Thyroid gland (tissue), 4 donors: ENCODE data around the gene PLAGL2. TPM values are rescaled to one million over a fixed set of nuclear protein-coding genes. Genes with fewer than 3 reads are reported as not detected.
A peak's percentile ranks its signal among the peaks of the same experiment; 100 is the strongest.
"Not testable (repeated sequence)": the region's sequence is repeated elsewhere in the genome, so short reads cannot be mapped to it uniquely, and the experiment has no call there.

Experiments
- DNase-seq, 2 donors: peaks; one replicate each; pipeline ENCODE4 v3.0.0-alpha.2; 2019
- H3K27ac ChIP-seq, 3 donors: fragments of 200-600 bp; sonication (generic); 1 replicate in 2 of 3; 2 replicates in 1 of 3; pipeline ENCODE4 v1.5.1; 2016 to 2019; ENCODE audit warnings: mild to moderate bottlenecking in 1 of 3, moderate library complexity in 1 of 3
- H3K27me3 ChIP-seq: fragments of 200-600 bp; sonication (generic); one replicate; pipeline ENCODE4 v1.5.1; 2019
- H3K36me3 ChIP-seq, 2 donors: fragments of 200-600 bp; sonication (generic); one replicate each; pipeline ENCODE4 v1.5.1; 2016 to 2019
- H3K4me1 ChIP-seq, 2 donors: fragments of 200-600 bp; sonication (generic); one replicate each; pipeline ENCODE4 v1.5.1; 2017 to 2019
- H3K4me3 ChIP-seq, 3 donors: fragments of 200-600 bp; sonication (generic); replicated peaks in 1 of 3; 1 replicate in 2 of 3; 2 replicates in 1 of 3; pipeline ENCODE4 v1.5.1; 2016; ENCODE audit warnings: mild to moderate bottlenecking in 1 of 3
- H3K9me3 ChIP-seq: fragments of 200-600 bp; sonication (generic); one replicate; pipeline ENCODE4 v1.5.1; 2017
- CTCF ChIP-seq, 6 experiments: fragments of 200-600 bp in 3 of 6; fragments of 450-650 bp in 3 of 6; sonication (generic) in 3 of 6; IDR thresholded peaks; one replicate each; pipeline ENCODE4 v1.5.1; 2016 to 2019; ENCODE audit warnings: antibody characterized with exemption in 6 of 6, mild to moderate bottlenecking in 2 of 6, inconsistent platforms in 1 of 6, moderate library complexity in 1 of 6
- POLR2A ChIP-seq, 2 donors: fragments of 450-650 bp; IDR thresholded peaks; one replicate each; pipeline ENCODE4 v1.6.1; 2017; ENCODE audit warnings: antibody characterized with exemption in 2 of 2, mild to moderate bottlenecking in 2 of 2, moderate library complexity in 1 of 2
- WGBS, 2 donors: methylation state at CpG; one replicate each; pipeline ENCODE4 v1.1.5; 2017; 5-methylcytosine and 5-hydroxymethylcytosine counted together
- intact Hi-C: fragments of 100-400 bp; cut with DNase I; formaldehyde crosslinking; loops from one replicate; pipeline ENCODE4 v1.15.1; 2023
- total RNA-seq, 4 donors: library from RNA; depleted of rRNA; stranded (reverse); fragments of >200 nt; gene quantifications; one replicate each; pipeline ENCODE4 v1.2.3, GENCODE V29; 2016

PLAGL2 gene
- total RNA-seq, 4 donors from 2014 or later: 6.5 to 11.7 (median 7.3) TPM

GRCh38 chr20:32179934-32180333 is 27.6 kb downstream of the PLAGL2 start:
- no peak for DNase-seq
- Histone ChIP-seq H3K36me3 (no peaks in the 10 kb centered on the region), H3K4me1 (no peaks in the 10 kb centered on the region), H3K27me3 (no peaks in the 10 kb centered on the region), H3K9me3 (no peaks in the 10 kb centered on the region), H3K27ac (no peak overlapping the region), H3K4me3 (no peak overlapping the region)
- WGBS, 2 donors: 92 to 97% methylated on average over 4 of the region's 4 CpGs
- intact Hi-C loops: no loop called here
- TF ChIP-seq POLR2A (IDR thresholded peaks at IDR 0.05) (no peak), CTCF (IDR thresholded peaks at IDR 0.05) (no peak)

- Histone ChIP-seq H3K4me1 (no peaks in the 10 kb centered on the region), H3K4me3 (no peak overlapping the region), H3K27ac (no peak overlapping the region), H3K27me3 (no peaks in the 10 kb centered on the region), H3K9me3 (no peaks in the 10 kb centered on the region), H3K36me3 (no peaks in the 10 kb centered on the region)
- intact Hi-C loops: no loop called here
- WGBS, 2 donors: 91 to 95% methylated on average over 2 of the region's 2 CpGs
- DNase-seq: no peak
- no peak for TF ChIP-seq CTCF (IDR thresholded peaks at IDR 0.05)
- TF ChIP-seq POLR2A (IDR thresholded peaks at IDR 0.05): no peak
These were observed 28.0 kb downstream of the PLAGL2 start for GRCh38 chr20:32179515-32179914.

- H3K4me1 ChIP-seq, H3K9me3 ChIP-seq, H3K4me3 ChIP-seq, DNase-seq, H3K27me3 ChIP-seq, H3K27ac ChIP-seq, intact Hi-C loops, H3K36me3 ChIP-seq: not testable (repeated sequence)
- 95 to 98% methylated on average over 7 of the region's 7 CpGs for whole genome bisulfite sequencing, 2 donors
These were observed 29.8 kb downstream of the PLAGL2 start for GRCh38 chr20:32177696-32178095.

- intact Hi-C loops: no loop called here
- no peaks in the 10 kb centered on the region for H3K4me1 ChIP-seq
- H3K27ac ChIP-seq: no peak overlapping the region
- WGBS, 2 donors: 82 to 89% methylated on average over 2 of the region's 2 CpGs
- H3K9me3 ChIP-seq: no peaks in the 10 kb centered on the region
- TF ChIP-seq CTCF (IDR thresholded peaks at IDR 0.05) (no peak), POLR2A (IDR thresholded peaks at IDR 0.05) (no peak)
- no peak overlapping the region for H3K4me3 ChIP-seq
- DNase-seq: peak in 1 of 2 donors; percentile 8
- H3K27me3 ChIP-seq: no peaks in the 10 kb centered on the region
- peaks cover 22 to 24% of the 10 kb centered on the region in 2 donors for H3K36me3 ChIP-seq
These were observed 39.2 kb downstream of the PLAGL2 start for GRCh38 chr20:32168184-32168910.

GRCh38 chr20:32167552-32167951 is 40.0 kb downstream of the PLAGL2 start:
- no peaks in the 10 kb centered on the region for H3K9me3 ChIP-seq
- TF ChIP-seq POLR2A (IDR thresholded peaks at IDR 0.05) (no peak), CTCF (IDR thresholded peaks at IDR 0.05) (no peak)
- DNase-seq: no peak
- peaks cover 25 to 28% of the 10 kb centered on the region in 2 donors for H3K36me3 ChIP-seq
- no peak overlapping the region for H3K4me3 ChIP-seq
- no peaks in the 10 kb centered on the region for H3K4me1 ChIP-seq
- no peak overlapping the region for H3K27ac ChIP-seq
- 90 to 93% methylated on average over 4 of the region's 4 CpGs for WGBS, 2 donors
- intact Hi-C loops: no loop called here
- H3K27me3 ChIP-seq: no peaks in the 10 kb centered on the region
